CMK (cell line): ENCODE measurements around the gene AZGP1.
A peak's percentile ranks its signal among the peaks of the same experiment; 100 is the strongest.
"Not testable (repeated sequence)": the region's sequence is repeated elsewhere in the genome, so short reads cannot be mapped to it uniquely, and the experiment has no call there.

Source experiments
- DNase-seq: peaks from one replicate; pipeline ENCODE4 v3.0.0-alpha.2; 2010; ENCODE audit warnings: low read depth

Gene AZGP1

GRCh38 chr7:99997545-99998137 is 21.8 kb upstream of the AZGP1 start:
- peak; percentile 46 for DNase-seq

- no peak for DNase-seq
These were observed 21.1 kb upstream of the AZGP1 start for GRCh38 chr7:99996755-99997544.

DNA sequence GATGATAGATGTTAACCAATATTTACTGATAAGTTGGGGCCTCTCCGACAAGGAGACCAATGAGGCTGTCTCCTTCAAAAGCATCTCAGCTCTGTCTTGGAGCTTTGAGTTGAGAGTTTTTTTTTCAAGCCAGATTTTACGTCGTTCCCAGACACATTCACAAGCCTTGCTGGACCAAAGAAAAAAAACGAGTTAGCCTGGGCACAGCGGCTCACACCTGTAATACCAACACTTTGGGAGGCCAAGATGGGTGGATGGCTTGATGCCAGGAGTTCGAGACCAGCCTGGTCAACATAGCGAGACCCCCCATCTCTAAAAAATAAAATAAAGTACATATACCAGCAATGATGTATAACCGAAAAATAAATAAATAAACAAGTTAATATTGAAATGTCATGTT is 19.0 kb upstream of the AZGP1 start:
- no peak for DNase-seq

DNA sequence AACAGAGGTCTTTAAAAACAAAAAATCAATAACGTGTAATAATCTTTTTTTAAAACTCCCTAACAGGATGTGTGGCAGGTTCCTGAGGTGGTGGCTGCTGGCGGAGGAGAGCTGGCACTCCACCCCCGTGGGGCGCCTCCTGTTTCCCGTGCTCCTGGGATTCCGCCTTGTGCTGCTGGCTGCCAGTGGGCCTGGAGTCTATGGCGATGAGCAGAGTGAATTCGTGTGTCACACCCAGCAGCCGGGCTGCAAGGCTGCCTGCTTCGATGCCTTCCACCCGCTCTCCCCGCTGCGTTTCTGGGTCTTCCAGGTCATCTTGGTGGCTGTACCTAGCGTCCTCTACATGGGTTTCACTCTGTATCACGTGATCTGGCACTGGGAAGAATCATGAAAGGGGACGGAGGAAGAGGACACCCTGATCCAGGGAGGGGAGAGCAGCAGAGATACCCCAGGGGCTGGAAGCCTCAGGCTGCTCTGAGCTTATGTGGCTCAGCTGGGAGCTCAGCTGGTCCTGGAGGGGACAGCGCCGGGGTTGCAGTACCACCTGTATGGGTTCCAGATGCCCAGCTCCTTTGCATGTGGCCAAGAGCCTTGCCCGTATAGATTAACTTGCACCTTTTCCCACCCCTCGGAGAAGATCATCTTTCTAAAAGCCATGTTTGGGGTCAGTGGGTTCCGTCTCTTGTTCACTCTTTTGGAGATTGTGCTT is 16.7 kb upstream of the AZGP1 start:
- DNase-seq = no peak

DNA sequence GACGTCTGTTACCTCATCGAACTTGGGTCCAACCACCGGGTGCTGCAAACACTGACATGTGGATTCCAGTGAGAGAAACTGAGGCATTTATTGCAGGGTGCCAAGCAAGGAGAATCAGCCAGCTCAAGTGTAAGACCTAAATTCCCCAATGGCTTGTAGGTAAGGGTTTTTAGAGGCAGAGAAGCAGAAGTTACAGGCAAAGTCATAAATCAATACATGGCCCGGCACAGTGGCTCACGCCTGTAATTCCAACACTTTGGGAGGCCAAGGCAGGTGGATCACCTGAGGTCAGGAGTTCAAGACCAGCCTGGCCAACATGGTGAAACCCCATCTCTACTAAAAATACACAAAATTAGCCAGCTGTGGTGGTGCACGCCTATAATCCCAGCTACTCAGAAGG is 15.7 kb upstream of the AZGP1 start:
- not testable (repeated sequence) for DNase-seq

GRCh38 chr7:99990460-99990852 is 14.6 kb upstream of the AZGP1 start:
- no peak for DNase-seq

- no peak for DNase-seq
These were observed 12.0 kb upstream of the AZGP1 start for GRCh38 chr7:99987846-99988245.

- not testable (repeated sequence) for DNase-seq
These were observed 11.5 kb upstream of the AZGP1 start for GRCh38 chr7:99987306-99987705.

DNA sequence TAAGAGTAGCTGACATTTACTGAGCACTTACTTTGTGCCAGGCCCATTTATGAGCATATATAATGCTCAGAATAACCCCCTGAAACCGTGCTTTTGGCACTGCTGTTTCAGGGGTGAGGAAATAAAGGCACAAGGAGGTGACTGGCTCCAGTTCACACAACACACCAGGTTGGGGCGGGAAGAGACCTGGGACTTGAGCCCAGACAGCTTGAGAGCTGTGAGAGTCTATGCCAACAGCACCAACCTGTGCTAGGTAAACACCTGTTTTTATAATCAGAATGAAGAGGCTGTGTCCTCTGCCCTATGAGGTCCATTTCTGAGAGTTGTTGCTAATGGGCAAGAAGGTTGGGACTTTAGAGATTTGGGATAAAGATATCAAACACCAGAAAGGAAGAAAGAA is 8.8 kb upstream of the AZGP1 start:
- no peak for DNase-seq

DNA sequence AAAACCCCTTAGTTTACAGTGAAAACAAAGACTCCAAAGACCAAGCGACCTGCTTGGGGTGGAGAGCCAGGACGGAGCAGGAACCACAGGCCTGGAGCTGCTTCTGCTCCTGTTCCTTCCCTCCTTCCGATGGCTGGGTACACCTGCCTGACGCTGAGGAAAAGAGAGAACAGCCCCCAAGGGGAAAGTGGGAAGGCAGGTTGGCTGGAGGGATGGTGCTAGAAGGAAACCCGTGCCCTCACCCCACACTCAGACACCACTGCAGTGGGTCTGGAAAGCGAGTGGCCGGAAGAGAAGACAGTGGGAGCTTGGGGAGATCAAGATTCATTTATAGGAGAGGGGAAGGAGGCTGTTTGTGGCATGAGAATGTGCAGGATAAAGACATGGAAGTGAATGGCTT is 5.2 kb upstream of the AZGP1 start:
- not testable (repeated sequence) for DNase-seq

DNA sequence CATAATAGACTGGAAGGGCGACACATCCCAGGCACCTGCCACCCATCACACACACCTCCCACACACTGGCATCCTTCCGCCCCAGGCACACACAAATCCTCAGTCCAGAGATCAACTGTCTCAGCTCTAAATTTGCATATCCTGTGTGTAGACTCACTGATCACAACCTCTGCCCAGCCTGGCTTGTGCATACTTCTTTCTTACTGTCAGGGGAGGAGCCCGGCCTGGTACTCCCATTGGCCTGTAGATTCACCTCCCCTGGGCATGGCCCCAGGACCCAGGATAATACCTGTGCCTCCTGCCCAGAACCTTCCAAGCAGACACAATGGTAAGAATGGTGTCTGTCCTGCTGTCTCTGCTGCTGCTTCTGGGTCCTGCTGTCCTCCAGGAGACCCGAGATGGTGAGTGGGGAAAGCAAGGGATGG is 4.6 kb upstream of the AZGP1 start:
- not testable (repeated sequence) for DNase-seq

- not testable (repeated sequence) for DNase-seq
These were observed 4.0 kb upstream of the AZGP1 start for GRCh38 chr7:99979814-99980225.

GRCh38 chr7:99976626-99977025 is 795 bp upstream of the AZGP1 start:
- DNase-seq = no peak

GRCh38 chr7:99974681-99975080 is 1.1 kb downstream of the AZGP1 start:
- no peak for DNase-seq

GRCh38 chr7:99973817-99974216 is 2.0 kb downstream of the AZGP1 start:
- DNase-seq = not testable (repeated sequence)

- no peak for DNase-seq
These were observed 4.6 kb downstream of the AZGP1 start for GRCh38 chr7:99971242-99971641.

DNA sequence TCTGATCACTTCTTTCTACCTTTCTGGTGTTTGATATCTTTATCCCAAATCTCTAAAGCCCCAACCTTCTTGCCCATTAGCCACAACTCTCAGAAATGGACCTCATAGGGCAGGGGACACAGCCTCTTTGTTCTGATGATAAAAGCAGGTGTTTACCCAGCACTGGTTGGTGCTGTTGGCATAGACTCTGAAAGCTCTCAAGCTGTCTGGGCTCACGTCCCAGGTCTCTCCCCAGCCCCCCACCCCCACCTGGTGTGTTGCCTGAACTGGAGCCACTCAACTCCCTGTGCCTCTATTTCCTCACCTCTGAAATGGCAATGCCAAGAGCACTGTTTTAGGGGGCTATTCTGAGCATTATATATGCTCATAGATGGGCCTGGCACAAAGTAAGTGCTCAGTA is 6.0 kb downstream of the AZGP1 start:
- DNase-seq = not testable (repeated sequence)

- DNase-seq = no peak
These were observed 6.5 kb downstream of the AZGP1 start for GRCh38 chr7:99969298-99969697.

- DNase-seq = no peak
These were observed 17.1 kb downstream of the AZGP1 start for GRCh38 chr7:99958564-99959227.

DNA sequence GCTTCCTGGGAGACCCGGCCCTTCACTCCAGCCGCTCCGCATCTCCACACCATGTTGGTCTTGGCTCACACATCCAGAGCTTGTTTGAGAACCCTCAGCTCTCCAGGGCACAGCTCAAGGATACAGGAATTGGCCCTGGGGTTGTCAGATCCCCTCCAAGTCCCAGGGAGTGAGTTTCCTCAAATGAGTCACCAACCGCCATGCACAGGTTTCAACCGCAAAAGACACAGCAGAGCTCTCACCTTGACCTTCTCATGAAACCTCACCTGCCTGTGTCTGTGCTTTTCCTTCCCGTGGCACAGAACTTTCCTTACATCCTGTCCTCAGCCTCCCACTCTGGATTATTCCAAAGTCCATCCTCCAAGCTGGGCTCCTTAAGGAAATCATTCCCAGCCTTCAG is 20.6 kb downstream of the AZGP1 start:
- no peak for DNase-seq

DNA sequence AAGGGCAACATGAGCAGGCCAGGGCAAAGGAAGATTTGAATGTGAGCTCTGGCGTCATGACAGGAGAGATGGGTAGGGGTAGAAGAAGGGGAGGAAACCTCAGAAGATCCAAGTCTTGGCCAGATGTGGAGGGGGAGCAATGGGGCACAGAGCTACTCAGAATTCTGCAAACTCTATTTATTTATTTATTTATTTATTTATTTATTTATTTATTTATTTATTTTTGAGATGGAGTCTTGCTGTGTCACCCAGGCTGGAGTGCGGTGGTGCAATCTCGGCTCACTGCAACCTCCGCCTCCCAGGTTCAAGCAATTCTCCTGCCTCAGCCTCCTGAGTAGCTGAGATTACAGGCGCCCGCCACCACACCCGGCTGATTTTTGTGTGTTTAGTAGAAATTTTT is 21.2 kb downstream of the AZGP1 start:
- not testable (repeated sequence) for DNase-seq

DNA sequence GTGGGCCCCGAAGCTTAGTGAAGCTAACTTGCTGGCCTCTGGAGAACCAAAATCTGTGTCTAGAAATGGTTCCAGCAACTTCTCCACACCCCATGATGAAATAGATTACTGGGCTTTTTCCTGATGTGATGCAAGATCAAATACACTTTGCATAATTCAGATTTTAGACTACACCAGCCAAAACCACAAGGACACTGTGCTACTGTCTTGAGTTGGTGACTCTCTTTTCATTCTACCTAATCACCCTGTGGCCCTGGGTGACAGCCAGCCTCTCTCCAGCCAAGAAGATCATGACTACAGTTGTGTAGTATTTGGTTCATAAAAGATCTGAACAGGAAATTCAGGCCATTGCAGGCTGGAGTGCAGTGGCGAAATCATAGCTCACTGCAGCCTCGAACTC is 22.2 kb downstream of the AZGP1 start:
- DNase-seq = no peak

- not testable (repeated sequence) for DNase-seq
These were observed 23.2 kb downstream of the AZGP1 start for GRCh38 chr7:99952649-99953048.
